T-helper 2 cell treated with Interferon-gamma antibody and Interleukin-4, amounts not matched to agents 5 μg/mL and 100 μg/mL, for 36 hours (primary cell): Measurements from ENCODE around the gene PUS10.
"Not testable (repeated sequence)": the region's sequence is repeated elsewhere in the genome, so short reads cannot be mapped to it uniquely, and the experiment has no call there.

ENCODE experiments used
- DNase-seq: peaks from one replicate; pipeline ENCODE4 v3.0.0; 2021; ENCODE audit warnings: low spot score
- H3K27ac Mint-ChIP-seq: one replicate; pipeline ENCODE4 v1.8.0; 2021; ENCODE audit warnings: mild to moderate bottlenecking, mixed read lengths
- H3K27me3 Mint-ChIP-seq: one replicate; pipeline ENCODE4 v1.8.0; 2021; ENCODE audit warnings: low read depth, mixed read lengths
- H3K36me3 Mint-ChIP-seq: one replicate; pipeline ENCODE4 v1.8.0; 2021; ENCODE audit warnings: low read depth, mixed read lengths
- H3K4me1 Mint-ChIP-seq: one replicate; pipeline ENCODE4 v1.8.0; 2021; ENCODE audit warnings: low read depth, mixed read lengths
- H3K4me3 Mint-ChIP-seq: one replicate; pipeline ENCODE4 v1.8.0; 2022; ENCODE audit warnings: mild to moderate bottlenecking, moderate library complexity, mixed read lengths
- H3K9me3 Mint-ChIP-seq: one replicate; pipeline ENCODE4 v1.8.0; 2021; ENCODE audit warnings: mixed read lengths

PUS10 gene

GRCh38 chr2:60905867-60906266, 112.2 kb downstream of the PUS10 start:
- not testable (repeated sequence) for H3K27me3 Mint-ChIP-seq, H3K4me1 Mint-ChIP-seq, H3K9me3 Mint-ChIP-seq, H3K4me3 Mint-ChIP-seq, DNase-seq, H3K27ac Mint-ChIP-seq
- H3K36me3 Mint-ChIP-seq, result peaks cover 36% of the 10 kb centered on the region

DNA sequence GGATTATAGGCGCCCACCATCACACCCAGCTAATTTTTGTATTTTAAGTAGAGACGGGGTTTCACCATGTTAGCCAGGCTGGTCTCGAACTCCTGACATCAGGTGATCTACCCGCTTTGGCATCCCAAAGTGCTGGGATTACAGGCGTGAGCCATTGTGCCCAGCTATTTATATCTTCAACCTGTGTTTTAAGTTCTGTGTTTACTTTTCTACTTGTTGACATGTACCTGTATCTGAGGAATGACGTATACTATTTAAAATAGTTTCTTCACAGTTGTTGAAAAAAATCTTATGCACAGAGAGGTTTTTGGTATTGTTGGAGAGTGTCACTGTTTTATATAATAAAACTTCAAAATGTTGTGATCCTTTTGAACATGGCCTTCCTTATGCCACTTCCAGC, 116.8 kb downstream of the PUS10 start:
- not testable (repeated sequence) for H3K4me3 Mint-ChIP-seq, DNase-seq, H3K27me3 Mint-ChIP-seq, H3K27ac Mint-ChIP-seq, H3K9me3 Mint-ChIP-seq
- Mint-ChIP-seq H3K4me1 (peaks cover 14% of the 10 kb centered on the region), H3K36me3 (peaks cover 46% of the 10 kb centered on the region)

GRCh38 chr2:60899892-60900249, 118.2 kb downstream of the PUS10 start:
- Mint-ChIP-seq H3K27me3 (no peaks in the 10 kb centered on the region), H3K27ac (no peak overlapping the region), H3K4me1 (peaks cover 11% of the 10 kb centered on the region), H3K4me3 (no peak overlapping the region), H3K36me3 (peaks cover 40% of the 10 kb centered on the region), H3K9me3 (no peaks in the 10 kb centered on the region)
- no peak for DNase-seq

DNA sequence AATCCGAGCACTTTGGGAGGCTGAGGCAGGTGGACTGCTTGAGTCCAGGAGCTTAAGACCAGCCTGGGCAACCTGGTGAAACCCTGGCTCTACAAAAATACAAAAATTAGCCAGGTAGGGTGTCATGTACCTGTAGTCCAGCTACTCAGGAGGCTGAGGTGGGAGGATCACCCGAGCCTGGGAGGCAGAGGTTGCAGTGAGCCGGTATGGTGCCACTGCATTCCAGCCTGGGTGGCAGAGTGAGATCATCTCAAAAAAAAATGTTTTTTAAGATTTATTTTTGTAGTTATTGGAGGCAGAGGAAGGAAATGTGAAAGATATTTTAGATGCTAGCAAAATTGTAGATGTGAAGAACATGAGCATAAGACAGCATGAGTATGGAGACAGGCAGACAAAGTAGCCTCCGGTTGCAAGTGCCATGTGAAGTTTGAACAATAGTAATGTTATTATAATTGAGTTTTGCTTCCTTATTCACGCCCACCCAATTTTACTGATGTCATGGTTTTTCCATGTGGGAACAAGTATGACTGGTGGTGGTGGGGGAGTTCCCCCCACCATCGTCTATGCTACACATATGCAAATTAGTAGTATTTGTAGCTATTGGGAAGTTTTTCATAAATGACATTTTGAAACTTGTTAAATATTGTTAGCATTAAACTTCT, 118.7 kb downstream of the PUS10 start:
- Mint-ChIP-seq H3K9me3 (no peaks in the 10 kb centered on the region), H3K4me1 (peaks cover 13% of the 10 kb centered on the region), H3K27me3 (no peaks in the 10 kb centered on the region), H3K27ac (peak overlapping the region; percentile 35), H3K36me3 (peaks cover 40% of the 10 kb centered on the region), H3K4me3 (no peak overlapping the region)
- DNase-seq, result peak; percentile 74

GRCh38 chr2:60898567-60898966, 119.5 kb downstream of the PUS10 start:
- H3K9me3 Mint-ChIP-seq, result no peaks in the 10 kb centered on the region
- H3K27me3 Mint-ChIP-seq, result no peaks in the 10 kb centered on the region
- no peak for DNase-seq
- peaks cover 44% of the 10 kb centered on the region for H3K36me3 Mint-ChIP-seq
- H3K4me1 Mint-ChIP-seq, result peaks cover 15% of the 10 kb centered on the region
- H3K27ac Mint-ChIP-seq, result no peak overlapping the region
- H3K4me3 Mint-ChIP-seq, result no peak overlapping the region
